Mucosa of rectum (tissue), 2 donors: Measurements from ENCODE around the gene CADPS2.

Experiments used
- H3K27ac ChIP-seq, 2 donors: one replicate each; pipeline ENCODE4 v1.7.0; 2013; ENCODE audit warnings: inconsistent platforms in 2 of 2, low read depth in 2 of 2, low read length in 2 of 2
- H3K27me3 ChIP-seq, 2 donors: one replicate each; pipeline ENCODE4 v1.7.0; 2013; ENCODE audit warnings: low read length in 2 of 2; ENCODE audit not compliant: control insufficient read depth in 2 of 2, insufficient read depth in 2 of 2
- H3K36me3 ChIP-seq, 2 donors: one replicate each; pipeline ENCODE4 v1.7.0; 2013; ENCODE audit warnings: low read length in 2 of 2; ENCODE audit not compliant: control insufficient read depth in 2 of 2, insufficient read depth in 2 of 2
- H3K4me1 ChIP-seq, 2 donors: one replicate each; pipeline ENCODE4 v1.7.0; 2013; ENCODE audit warnings: low read length in 2 of 2, mild to moderate bottlenecking in 1 of 2; ENCODE audit not compliant: control insufficient read depth in 2 of 2, insufficient read depth in 2 of 2
- H3K4me3 ChIP-seq, 2 donors: one replicate each; pipeline ENCODE4 v1.7.0; 2013; ENCODE audit warnings: low read length in 2 of 2
- H3K9ac ChIP-seq, 2 donors: one replicate each; pipeline ENCODE4 v1.7.0; 2013; ENCODE audit warnings: low read length in 2 of 2, low read depth in 1 of 2, mild to moderate bottlenecking in 1 of 2
- H3K9me3 ChIP-seq, 2 donors: one replicate each; pipeline ENCODE4 v1.7.0; 2013; ENCODE audit warnings: low read length in 2 of 2; ENCODE audit not compliant: control insufficient read depth in 2 of 2
- donor health status: healthy.
- donor health status: Normal muscosa, but diverticular disease.

CADPS2 gene

GRCh38 chr7:122269241-122269640 lies 617.0 kb downstream of the CADPS2 start:
- Histone ChIP-seq H3K4me3 (no peak overlapping the region), H3K9me3 (no peaks in the 10 kb centered on the region), H3K27ac (no peak overlapping the region), H3K4me1 (no peaks in the 10 kb centered on the region), H3K27me3 (no peaks in the 10 kb centered on the region), H3K36me3 (no peaks in the 10 kb centered on the region), H3K9ac (no peak overlapping the region)
